Loucy (cell line): ENCODE data around the gene TPRG1L.

ENCODE experiments used
- EZH2phosphoT487 ChIP-seq: fragments of 200-600 bp; IDR thresholded peaks from 2 replicates; pipeline ENCODE4 v1.6.1; 2018; ENCODE audit warnings: antibody characterized with exemption, mild to moderate bottlenecking, moderate library complexity, borderline replicate concordance
- TF ChIP-seq, protein P1 (sequence below): fragments of 200-600 bp; sonication (generic); conservative IDR thresholded peaks from 2 replicates; pipeline ENCODE4 v1.5.1; 2014; ENCODE audit warnings: mild to moderate bottlenecking, antibody characterized with exemption, low read length

DNA sequence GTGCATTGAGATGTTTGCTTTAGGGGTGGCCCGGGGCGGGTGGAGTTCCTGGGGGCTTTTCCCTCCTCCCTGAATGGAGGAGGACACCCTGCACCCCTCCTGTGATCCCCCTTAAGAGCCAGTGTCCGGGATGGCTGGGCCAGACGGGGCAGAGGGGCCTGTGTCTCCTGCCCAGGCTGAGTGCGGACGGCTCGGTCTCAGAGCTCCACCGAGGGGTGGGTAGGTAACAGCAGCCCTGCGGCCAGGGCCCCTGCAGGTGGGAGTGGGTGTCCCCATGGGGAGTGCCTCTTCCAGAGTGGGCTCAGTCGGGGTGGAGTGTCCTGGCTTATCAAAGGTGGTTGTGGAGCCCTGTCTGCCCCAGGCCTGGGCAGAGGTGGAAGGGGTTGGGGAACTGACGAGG, 50.6 kb downstream of the TPRG1L start:
- TF ChIP-seq, protein P1, sequence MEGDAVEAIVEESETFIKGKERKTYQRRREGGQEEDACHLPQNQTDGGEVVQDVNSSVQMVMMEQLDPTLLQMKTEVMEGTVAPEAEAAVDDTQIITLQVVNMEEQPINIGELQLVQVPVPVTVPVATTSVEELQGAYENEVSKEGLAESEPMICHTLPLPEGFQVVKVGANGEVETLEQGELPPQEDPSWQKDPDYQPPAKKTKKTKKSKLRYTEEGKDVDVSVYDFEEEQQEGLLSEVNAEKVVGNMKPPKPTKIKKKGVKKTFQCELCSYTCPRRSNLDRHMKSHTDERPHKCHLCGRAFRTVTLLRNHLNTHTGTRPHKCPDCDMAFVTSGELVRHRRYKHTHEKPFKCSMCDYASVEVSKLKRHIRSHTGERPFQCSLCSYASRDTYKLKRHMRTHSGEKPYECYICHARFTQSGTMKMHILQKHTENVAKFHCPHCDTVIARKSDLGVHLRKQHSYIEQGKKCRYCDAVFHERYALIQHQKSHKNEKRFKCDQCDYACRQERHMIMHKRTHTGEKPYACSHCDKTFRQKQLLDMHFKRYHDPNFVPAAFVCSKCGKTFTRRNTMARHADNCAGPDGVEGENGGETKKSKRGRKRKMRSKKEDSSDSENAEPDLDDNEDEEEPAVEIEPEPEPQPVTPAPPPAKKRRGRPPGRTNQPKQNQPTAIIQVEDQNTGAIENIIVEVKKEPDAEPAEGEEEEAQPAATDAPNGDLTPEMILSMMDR = no peak
- no peak for TF ChIP-seq EZH2phosphoT487
